ENCODE data around the gene DNAJB11. TPM values are rescaled to one million over a fixed set of nuclear protein-coding genes. Genes with fewer than 3 reads are reported as not detected.

The DNAJB11 gene
- total RNA-seq (10 to 100 TPM; 39.3 to 60.2 TPM), polyA plus RNA-seq (ENCODE audit: insufficient read depth, low read depth, low replicate concordance) (58.5 TPM)
- long read RNA-seq, donor 1, full-length matches to known transcripts, result 35 of 35 reads
- long read RNA-seq, donor 1, partial matches to known transcripts, result 0 of 35 reads
- long read RNA-seq, donor 1, other reads (novel, unspliced or antisense), result 0 of 35 reads
- long read RNA-seq, donor 2, transcript DNAJB11-201 (10 exons, 1,688 nt), result major isoform, 15 of 23 reads
- long read RNA-seq, donor 2, partial matches to known transcripts, result 7 of 23 reads
- long read RNA-seq, donor 2, other reads (novel, unspliced or antisense), result 0 of 23 reads

- H3K4me1 ChIP-seq, result peaks cover 17% of the 10 kb centered on the region
- H3K4me3 ChIP-seq, result peak within 1 kb of the TSS; percentile 89 to 95
- intact Hi-C loops (cut with DNase I; ENCODE audit: low total_unique reads), result no loop called here
- peak in 1 of 3 experiments; percentile 21 for TF ChIP-seq CTCF (IDR thresholded peaks at IDR 0.05)
- TF ChIP-seq POLR2A (IDR thresholded peaks at IDR 0.05), result peak; percentile 58
- no peaks in the 10 kb centered on the region for H3K36me3 ChIP-seq (ENCODE audit: low read depth, missing control alignments)
- no peaks in the 10 kb centered on the region for H3K27me3 ChIP-seq
- H3K9me3 ChIP-seq, result no peaks in the 10 kb centered on the region
- peak within 1 kb of the TSS; percentile 88 to 94 for H3K27ac ChIP-seq
- WGBS, 2 donors, result 0 to 1% methylated on average over 29 to 47 of the region's 59 CpGs
- peak; percentile 100 for DNase-seq
Observed at GRCh38 chr3:186570096-186570940, at the start of gene DNAJB11. TSS of gene DNAJB11 (plus strand) at chr3:186570720. CDS start at chr3:186570898, 178 bp downstream.

DNA sequence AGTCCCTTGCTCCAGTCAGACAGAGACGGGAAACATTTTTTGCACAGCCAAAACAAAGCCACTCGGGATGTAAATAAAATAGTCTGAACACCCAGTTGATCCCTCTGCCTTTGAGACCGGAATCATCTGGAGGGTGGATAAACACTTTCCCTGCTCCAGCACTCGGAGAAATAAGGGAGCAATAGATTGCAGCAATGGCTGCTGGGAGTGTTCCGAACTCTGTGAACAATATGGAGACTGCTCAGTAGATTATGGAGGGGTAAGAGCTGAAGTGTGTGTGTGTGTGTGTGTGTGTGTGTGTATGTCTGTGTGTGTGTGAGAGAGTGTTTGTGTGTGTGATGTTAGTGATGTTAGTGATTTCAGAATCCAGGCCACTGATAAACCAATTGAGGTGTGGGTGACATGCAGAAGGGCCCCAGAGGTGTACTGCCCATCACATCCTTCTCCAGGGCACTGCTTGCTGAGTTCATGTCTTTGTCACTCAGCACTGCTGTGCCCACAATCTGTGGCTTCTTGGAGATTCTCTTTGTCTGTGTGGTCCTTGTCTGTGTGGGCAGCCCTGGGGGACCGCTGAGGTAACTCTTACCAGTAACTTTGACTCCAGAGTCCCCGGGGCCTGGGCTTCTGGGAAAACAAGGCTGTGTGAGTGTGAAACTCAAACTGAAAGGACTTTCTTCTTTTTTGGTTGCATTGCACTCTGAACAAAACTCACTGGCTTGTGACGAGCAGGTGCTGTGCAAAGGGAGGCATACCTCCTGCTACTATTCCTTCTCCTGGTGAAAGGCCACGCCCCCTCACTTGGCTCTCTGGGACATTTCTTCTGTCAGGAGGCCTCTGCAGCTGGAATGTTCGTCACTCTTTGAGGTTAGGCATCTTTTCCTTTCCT, 49.3 kb upstream of the DNAJB11 start:
- Histone ChIP-seq H3K27me3 (no peaks in the 10 kb centered on the region), H3K4me1 (no peaks in the 10 kb centered on the region), H3K27ac (no peak overlapping the region), H3K4me3 (no peak overlapping the region), H3K36me3 (ENCODE audit: low read depth, missing control alignments) (no peaks in the 10 kb centered on the region), H3K9me3 (no peaks in the 10 kb centered on the region)
- intact Hi-C loops (cut with DNase I; ENCODE audit: low total_unique reads), result no loop called here
- DNase-seq, result no peak
- WGBS, 2 donors, result 73 to 79% methylated on average over 8 to 10 of the region's 10 CpGs
- TF ChIP-seq CTCF (IDR thresholded peaks at IDR 0.05) (no peak), POLR2A (IDR thresholded peaks at IDR 0.05) (no peak)

DNA sequence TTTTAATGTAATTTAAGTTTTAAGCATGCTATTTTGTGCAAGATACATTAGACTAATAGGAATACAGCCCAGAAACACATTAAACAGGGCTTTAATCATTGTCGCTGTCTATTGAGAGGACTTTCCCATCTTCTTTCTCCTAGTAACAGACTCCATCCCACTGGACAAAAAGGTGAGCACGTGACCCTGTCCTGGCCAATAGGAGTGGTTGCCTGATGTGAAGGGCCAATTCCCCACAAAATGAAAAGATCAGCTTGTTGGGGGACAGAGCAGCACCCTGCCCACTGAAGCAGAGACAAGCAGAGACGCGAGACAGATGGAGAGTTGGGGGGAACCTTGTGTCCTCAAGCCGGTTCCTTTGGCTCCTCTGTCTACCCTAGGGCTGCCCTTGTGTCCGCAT, 47.5 kb upstream of the DNAJB11 start:
- no peak for DNase-seq
- WGBS, 2 donors, result 69 to 70% methylated on average over 6 of the region's 6 CpGs
- Histone ChIP-seq H3K27ac (no peak overlapping the region), H3K4me3 (no peak overlapping the region), H3K27me3 (no peaks in the 10 kb centered on the region), H3K4me1 (no peaks in the 10 kb centered on the region), H3K9me3 (no peaks in the 10 kb centered on the region), H3K36me3 (ENCODE audit: low read depth, missing control alignments) (no peaks in the 10 kb centered on the region)
- TF ChIP-seq CTCF (IDR thresholded peaks at IDR 0.05) (no peak), POLR2A (IDR thresholded peaks at IDR 0.05) (no peak)
- intact Hi-C loops (cut with DNase I; ENCODE audit: low total_unique reads), result no loop called here

GRCh38 chr3:186523434-186523833, 47.1 kb upstream of the DNAJB11 start:
- intact Hi-C loops (cut with DNase I; ENCODE audit: low total_unique reads), result no loop called here
- Histone ChIP-seq H3K4me3 (no peak overlapping the region), H3K4me1 (no peaks in the 10 kb centered on the region), H3K27me3 (no peaks in the 10 kb centered on the region), H3K9me3 (no peaks in the 10 kb centered on the region), H3K36me3 (ENCODE audit: low read depth, missing control alignments) (no peaks in the 10 kb centered on the region), H3K27ac (no peak overlapping the region)
- DNase-seq, result no peak
- WGBS, 2 donors, result 38 to 40% methylated on average over 2 of the region's 2 CpGs
- no peak for TF ChIP-seq CTCF (IDR thresholded peaks at IDR 0.05)
- TF ChIP-seq POLR2A (IDR thresholded peaks at IDR 0.05), result no peak
